IPS-18c (cell line): ENCODE data around the gene EPS8L2.
A peak's percentile ranks its signal among the peaks of the same experiment; 100 is the strongest.

Experiments used
- H3K4me3 ChIP-seq: 2 replicates; pipeline ENCODE4 v1.7.0; 2013; ENCODE audit warnings: low read depth, mild to moderate bottlenecking, low read length, moderate library complexity; ENCODE audit not compliant: insufficient read depth
- H3K9me3 ChIP-seq: one replicate; pipeline ENCODE4 v1.6.1; 2013; ENCODE audit warnings: mild to moderate bottlenecking, low read length, moderate library complexity; ENCODE audit not compliant: control insufficient read depth, insufficient read depth

EPS8L2 gene

DNA sequence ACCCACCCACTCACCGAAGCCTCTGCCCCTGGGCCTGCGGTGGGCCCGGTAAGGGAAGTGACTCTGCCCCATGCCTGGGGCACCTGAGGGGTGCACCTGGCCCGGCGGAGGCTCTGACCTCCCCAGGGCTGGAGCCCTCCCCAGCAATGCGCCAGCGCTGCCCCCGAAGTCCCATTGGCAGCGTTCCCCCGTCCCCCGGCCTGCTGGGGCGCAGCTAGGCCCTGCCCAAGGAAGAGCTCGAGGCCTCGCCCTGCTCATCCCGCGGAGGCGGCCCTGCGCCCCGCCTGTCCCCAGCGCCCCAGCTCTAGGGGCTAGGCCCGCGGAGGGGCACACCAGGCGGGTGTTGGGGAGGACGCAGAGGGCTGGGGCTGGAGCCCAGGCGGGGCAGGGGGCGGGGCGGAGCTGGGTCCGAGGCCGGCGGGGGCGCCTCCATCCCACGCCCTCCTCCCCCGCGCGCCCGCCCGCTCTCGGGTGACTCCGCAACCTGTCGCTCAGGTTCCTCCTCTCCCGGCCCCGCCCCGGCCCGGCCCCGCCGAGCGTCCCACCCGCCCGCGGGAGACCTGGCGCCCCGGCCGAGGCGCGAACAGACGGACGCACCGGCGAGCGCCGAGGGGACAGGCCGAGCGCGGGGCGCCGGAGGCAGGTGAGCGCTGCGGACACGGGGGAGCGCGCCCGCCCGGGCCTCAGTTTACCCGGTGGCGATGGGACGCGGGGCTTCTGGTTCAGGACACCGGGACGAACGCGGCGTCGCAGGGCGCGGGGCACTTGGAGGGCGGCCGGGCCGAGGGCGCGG lies at the start of gene EPS8L2:
Gene EPS8L2, plus strand, starts transcription at position 586 of the 793 bp plus-strand sequence. CDS start 3,177 bp downstream, outside the sequence.
- Histone ChIP-seq H3K9me3 (no peaks in the 10 kb centered on the region), H3K4me3 (peak within 1 kb of the TSS; percentile 57)

DNA sequence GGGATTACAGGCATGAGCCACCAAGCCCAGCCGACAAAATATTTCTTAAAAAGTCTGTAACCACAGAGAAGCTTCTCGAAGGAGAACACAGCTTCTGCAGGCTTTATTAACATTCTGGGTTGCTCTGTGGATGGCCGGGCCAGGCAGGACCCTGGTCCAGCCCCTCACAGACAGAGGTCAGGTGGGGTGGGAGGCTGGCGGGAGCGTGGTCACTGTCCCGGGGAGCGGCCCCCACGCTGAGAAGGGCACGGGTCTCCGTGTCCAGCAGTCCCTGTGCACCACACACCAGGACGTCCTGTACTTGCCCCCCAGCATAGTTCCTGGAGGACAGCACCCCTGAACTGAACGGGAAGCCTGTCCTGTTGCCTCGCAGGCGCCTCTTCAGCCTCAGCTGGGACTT lies 49.6 kb upstream of the EPS8L2 start:
- no peak overlapping the region for H3K4me3 ChIP-seq
- H3K9me3 ChIP-seq: no peaks in the 10 kb centered on the region

DNA sequence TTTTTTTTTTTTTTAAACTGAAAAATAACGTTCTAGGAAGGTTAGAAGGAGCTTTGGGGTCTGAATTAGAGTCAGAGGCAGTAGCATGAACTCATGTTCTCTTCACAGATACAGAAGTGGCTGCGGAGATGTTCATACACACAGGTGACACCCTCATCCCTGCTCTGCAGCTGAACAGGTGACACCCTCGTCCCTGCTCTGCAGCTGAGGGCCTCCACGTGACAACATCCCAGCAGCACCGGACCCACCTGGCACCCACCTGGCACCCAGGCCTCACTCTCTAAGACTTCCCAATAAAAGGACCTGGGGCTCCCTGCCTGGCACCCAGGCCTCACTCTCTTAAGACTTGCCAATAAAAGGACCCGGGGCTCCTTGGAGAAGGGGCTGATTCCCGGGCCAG lies 49.2 kb upstream of the EPS8L2 start:
- Histone ChIP-seq H3K9me3 (no peaks in the 10 kb centered on the region), H3K4me3 (no peak overlapping the region)

DNA sequence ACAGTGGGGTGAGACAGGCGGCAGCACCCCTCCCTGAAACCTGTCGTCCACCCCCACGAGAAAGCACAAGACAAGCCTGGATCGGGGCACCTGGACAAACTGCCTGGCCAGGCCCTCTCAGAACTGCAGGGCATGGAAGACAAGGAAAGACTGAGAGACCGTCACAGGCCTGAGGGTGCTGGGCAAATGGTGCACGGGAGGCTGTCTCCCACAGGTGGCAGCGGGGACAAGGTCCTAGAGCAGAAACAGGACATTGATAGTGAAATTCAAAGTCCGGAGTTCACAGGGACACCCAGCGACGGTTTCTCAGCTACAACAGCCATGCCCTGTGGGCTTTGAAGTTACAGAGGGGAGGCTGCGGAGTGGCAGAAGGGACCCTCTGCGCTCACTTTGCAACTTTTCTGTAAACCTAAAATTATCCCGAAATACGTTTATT lies 48.3 kb upstream of the EPS8L2 start:
- Histone ChIP-seq H3K4me3 (no peak overlapping the region), H3K9me3 (no peaks in the 10 kb centered on the region)

DNA sequence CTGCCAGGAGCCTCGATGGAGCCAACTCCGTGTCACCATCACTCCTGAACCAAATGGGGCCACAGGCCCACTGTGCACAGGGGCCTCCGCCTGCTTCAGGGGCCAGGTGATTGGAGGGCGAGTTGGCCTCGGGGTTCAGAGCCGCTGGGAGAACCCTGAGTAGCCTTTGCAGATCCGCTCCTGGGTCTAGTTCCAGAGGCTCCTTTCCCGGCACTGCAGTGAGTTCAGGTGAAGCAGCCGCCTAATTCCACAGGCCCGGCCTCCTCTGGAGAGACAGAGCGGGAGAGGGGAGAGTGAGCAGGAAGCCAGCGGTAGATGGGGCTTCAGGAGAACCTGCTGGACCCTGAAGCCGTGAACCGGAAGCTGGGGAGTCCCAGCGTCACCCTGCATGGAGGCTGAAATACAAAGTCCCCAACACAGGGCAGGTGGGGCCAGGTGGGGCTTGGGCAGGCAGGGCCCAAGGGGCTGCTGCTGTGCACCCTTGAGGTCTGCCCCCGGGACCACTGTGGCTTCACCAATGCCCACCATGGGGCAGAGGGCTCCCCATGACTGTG lies 46.4 kb upstream of the EPS8L2 start:
- Histone ChIP-seq H3K9me3 (no peaks in the 10 kb centered on the region), H3K4me3 (no peak overlapping the region)

DNA sequence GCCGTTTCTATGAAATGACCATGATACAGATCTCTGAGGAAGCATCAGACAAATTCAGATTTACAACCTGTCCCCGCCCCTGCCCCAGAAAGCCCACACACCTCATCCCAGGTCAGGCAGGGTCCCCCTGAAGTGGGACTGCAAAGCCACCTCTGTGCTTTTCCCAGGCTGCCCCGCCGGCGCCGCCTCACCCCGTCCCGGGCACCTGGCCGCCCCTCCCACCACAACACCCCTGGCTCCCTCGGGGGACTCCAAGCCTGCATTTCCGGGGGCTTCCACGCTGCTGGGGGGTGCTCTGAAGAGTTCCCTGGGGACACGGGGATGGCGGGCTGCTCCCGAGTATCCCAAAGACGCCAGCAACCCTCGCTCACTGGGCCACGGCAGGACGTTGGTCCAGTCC lies 45.8 kb upstream of the EPS8L2 start:
- H3K4me3 ChIP-seq: no peak overlapping the region

DNA sequence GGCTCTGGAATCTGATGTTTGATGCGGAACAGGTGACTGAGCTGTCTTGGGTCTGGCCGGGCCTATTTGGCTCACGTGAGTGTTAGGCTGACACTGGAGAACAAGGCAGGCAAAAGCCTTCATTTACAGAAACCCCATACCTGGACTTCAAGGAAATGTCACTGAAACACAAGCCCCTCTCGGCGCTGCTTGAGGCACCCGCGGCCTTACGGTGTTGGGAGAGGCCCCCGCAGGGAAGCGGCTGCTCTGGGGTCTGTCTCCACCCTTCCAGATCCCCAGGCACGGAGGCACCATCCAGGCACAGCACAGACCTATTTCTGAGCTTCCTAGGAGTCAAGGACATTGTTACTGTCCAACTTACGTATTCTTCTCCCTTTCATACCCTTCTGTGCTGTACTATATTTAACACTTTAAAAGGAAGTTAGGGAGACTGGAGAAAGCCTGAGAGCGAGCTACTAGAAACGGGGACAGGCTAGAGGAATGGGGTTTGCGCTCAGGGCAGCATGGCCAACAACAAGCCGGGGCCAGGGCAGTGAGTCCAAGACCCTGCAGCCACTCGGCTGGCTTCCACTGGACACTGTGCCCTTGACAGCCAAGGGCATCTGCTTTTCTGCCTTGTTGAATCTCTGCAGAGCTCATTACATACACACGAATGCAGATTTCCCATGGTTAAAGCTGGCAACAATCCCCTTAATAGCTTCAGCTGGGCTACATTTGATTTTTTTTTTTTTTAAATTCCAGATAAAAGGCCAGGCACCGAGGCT lies 45.2 kb upstream of the EPS8L2 start:
- H3K4me3 ChIP-seq: no peak overlapping the region
- H3K9me3 ChIP-seq: no peaks in the 10 kb centered on the region

More for the DNA sequence above, 45.8 kb upstream of the EPS8L2 start:
- no peaks in the 10 kb centered on the region for H3K9me3 ChIP-seq

DNA sequence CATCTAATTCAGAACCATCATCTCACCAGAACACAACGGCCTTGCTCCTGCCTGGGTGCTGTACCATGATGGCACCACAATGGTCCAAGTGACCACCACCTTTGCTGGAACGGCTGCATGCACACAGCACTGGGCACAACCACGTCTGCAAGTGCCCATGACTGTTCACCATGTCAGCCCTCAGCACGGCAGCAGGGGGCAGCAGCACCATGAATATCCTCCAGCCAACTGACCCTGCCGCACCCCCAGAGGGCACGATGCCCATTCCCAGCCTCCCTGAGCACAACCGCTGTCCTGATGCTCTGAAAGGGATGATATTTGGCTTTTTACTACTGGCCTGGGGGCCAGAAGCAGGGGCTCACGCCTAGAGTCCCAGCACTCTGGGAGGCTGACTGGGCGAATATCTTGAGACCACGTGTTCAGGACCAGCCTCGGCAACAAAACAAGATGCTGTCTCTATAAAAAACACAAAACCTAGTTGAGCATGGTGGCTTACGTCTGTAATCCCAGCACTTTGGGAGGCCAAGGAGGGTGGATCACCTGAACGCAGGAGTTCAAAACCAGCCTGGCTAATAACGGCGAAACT lies 43.2 kb upstream of the EPS8L2 start:
- Histone ChIP-seq H3K4me3 (no peak overlapping the region), H3K9me3 (no peaks in the 10 kb centered on the region)

DNA sequence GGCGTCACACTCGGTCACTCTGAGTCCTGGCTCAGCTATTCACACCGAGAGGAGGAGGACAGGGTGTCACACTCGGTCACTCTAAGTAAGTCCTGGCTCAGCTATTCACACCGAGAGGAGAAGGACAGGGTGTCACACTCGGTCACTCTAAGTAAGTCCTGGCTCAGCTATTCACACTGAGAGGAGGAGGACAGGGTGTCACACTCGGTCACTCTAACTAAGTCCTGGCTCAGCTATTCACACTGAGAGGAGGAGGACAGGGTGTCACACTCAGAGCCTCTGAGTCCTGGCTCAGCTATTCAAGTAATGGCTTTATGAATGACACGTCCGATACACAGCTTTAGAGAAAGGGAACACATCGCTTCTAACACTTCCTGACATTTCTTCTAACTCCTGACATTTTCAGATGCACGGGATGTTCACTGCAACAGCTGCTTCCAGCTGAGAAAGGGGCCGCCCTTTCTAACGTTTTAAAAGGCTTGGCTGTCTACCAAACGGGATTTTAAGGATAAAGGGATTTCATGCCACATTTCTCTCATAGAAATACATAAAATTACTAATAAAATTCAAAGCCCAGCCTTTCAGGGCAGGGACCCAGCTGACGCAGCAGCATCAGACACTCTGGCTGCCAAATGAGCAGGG lies 40.8 kb upstream of the EPS8L2 start:
- Histone ChIP-seq H3K4me3 (no peak overlapping the region), H3K9me3 (no peaks in the 10 kb centered on the region)

DNA sequence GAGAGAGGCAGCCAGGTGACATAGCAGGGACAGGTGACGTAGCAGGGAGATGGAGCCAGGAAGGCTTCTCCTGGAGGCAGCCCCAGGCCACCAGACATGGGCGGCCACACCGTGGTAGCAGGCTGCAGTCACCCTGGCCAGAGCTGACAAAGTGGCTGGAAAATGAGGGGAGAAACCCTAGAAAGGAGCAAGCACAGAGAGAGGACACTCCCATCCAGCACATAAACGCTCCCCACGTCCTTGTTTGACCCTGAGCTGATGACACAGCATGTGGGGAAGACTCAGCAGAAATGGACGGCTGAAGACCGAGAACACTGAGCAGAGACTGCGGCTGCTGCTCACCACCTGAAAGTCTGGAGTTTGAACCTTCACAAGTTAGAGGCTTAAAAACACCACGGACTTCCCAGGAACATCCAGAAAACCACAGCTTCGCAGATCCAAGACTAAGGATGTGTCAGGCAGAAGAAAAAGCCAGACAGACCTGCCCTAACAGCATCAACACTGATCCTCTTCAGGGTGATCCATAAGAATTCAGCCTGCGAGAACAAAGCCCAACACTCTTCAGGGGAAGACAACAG lies 40.2 kb upstream of the EPS8L2 start:
- Histone ChIP-seq H3K4me3 (no peak overlapping the region), H3K9me3 (no peaks in the 10 kb centered on the region)

DNA sequence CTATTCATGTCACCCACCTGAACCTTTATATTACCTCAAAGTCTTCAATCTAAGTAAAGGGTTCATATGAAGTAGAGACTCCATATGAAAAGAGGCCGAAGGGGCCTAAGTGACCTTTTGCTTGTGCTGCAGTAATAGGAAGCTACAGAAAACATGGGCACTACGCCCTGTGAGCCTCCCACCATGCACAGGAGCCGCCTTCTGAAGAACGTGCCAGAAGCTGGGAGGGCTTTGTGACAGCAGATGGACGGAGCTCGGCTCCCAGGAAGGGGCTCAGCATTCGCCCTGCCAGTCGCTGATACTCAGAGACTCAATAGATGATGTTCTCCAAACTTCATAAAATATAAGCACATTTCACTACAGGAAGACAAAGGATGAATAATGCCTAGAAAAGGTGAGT lies 32.2 kb upstream of the EPS8L2 start:
- Histone ChIP-seq H3K4me3 (no peak overlapping the region), H3K9me3 (peaks cover 2% of the 10 kb centered on the region)

DNA sequence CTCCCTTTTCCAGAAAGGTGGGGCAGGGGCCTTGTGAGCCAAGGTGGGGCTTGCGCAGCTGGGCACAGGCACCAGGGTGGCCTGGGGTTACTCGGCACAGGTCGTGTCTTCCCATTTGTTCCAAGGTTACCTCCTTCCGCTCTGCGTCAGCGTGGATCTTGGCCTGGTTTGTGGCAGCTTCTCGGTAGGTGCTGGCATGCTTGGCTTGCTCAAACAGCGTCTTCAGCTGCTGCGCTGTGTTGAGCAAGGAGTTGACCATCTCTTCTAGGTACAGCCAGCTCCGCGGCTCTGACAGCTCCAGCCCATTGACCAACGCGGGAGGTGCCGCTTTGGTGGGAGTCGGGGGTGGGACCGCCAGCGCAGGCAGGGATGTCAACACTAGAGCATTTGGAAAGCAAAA lies 31.6 kb upstream of the EPS8L2 start:
- no peak overlapping the region for H3K4me3 ChIP-seq

DNA sequence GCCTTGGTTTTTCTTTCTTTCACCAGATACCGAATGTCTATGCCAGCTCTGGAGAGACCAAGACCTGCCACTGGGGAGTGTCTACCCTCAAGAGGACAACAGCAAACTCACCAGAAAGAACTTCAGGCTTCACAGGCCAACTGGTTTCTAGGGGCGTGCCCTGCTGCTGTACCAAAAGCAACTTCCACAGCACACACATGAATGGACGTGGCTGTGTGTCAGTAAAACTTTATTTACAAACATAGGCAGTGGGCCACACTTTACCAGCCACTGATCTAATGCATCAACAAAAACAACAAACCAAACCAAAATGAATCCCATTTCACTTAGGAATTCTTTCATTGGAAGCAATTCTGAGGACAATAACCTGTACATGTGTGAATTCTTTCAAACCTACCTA lies 27.7 kb upstream of the EPS8L2 start:
- Histone ChIP-seq H3K9me3 (peaks cover 4% of the 10 kb centered on the region), H3K4me3 (no peak overlapping the region)

More for the DNA sequence above, 31.6 kb upstream of the EPS8L2 start:
- H3K9me3 ChIP-seq: peaks cover 2% of the 10 kb centered on the region

DNA sequence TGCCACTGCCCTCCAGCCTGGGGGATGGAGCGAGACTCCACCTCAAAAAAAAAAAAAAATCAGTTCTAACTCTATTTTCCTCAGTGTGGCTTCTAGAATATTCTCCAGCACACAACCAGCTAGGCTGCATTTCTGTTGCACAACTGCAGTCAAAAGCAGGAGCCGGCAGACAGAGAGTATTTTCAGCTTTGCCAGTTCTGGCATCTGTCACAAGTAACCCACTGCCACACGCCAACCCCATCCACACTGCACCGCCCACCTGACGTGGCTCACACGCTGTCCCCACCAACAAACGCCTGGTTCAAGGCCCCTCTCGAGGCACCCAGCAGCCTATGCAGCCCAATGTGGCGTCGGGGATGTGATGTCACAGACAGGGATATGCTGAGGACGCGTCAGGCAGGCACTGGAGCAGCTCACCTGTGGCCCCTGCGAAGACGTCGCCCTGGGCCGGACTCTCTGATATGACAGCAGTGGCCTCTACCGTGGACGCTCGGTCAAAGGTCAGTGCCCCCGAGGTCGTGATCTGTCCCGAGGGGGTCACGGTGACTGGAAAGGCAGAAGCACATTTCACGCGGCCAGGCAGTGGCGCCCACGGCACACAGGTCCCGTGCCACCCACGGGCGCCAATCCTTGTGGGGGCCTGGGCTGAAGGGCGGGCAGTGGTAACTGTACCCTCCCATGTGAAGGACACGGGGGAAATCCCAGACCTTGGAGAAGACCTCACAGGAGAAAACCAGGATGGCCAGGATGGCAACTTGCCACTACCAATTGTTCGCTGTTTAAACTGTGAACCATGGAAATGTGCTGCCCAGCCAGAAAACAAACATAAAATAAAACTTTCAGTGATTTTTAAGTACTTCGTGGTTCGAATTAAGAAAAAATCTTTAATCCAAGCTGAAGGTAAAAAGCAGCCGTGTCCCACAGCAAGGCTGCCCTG lies 26.5 kb upstream of the EPS8L2 start:
- H3K4me3 ChIP-seq: no peak overlapping the region
- peaks cover 4% of the 10 kb centered on the region for H3K9me3 ChIP-seq

DNA sequence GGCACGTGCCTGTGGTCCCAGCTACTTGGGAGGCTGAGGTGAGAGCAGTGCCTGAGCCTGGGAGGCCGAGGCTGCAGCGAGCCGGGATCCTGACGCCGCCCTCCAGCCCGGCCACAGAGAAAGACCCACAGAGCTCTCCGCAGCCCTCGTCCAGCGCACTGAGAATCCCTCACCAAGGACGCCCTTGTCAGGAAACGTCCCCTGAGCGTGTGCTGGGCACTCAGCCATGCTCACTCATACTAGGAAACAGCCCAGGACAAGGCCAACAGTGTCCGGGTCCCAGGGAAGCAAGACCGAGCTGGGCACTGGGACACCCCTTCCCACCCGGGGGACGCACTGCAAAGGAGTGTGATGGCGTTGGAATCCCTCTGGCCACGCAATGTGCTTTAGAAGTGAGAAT lies 25.6 kb upstream of the EPS8L2 start:
- Histone ChIP-seq H3K9me3 (peaks cover 4% of the 10 kb centered on the region), H3K4me3 (no peak overlapping the region)

DNA sequence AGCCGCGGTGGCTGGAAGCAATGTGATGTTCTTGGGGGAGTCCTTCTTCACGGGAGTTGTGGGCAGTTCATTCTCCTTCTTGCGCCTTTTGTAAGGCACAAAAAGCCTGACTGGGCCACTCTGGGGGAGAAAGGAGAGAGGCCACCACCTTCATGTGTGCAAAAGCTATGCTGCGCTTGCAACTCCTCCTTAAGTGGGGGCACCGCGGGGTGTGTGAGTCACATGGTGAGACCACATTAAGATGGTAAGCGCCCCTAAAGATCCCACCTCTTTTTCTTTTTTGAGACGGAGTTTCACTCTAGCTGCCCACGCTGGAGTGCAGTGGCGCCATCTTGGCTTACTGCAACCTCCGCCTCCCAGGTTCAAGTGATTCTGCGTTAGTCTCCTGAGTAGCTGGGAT lies 25.1 kb upstream of the EPS8L2 start:
- H3K4me3 ChIP-seq: no peak overlapping the region
- peaks cover 4% of the 10 kb centered on the region for H3K9me3 ChIP-seq
